GM12878 (cell line): Measurements from ENCODE around the gene CNOT3. TPM values are rescaled to one million over a fixed set of nuclear protein-coding genes. Genes with fewer than 3 reads are reported as not detected.

Experiments used
- BCL11A ChIP-seq: IDR thresholded peaks from 2 replicates; pipeline ENCODE4 v1.6.1; 2011; ENCODE audit warnings: low read depth, low read length
- CBX5 ChIP-seq: sonication (generic); IDR thresholded peaks from 2 replicates; pipeline ENCODE4 v1.6.1; 2016; ENCODE audit warnings: low read depth, moderate library complexity, mild to moderate bottlenecking, inconsistent platforms
- GABPA ChIP-seq: IDR thresholded peaks from 2 replicates; pipeline ENCODE4 v1.6.1; 2014; ENCODE audit warnings: antibody characterized with exemption, low read depth, mild to moderate bottlenecking, inconsistent platforms
- JUND ChIP-seq: IDR thresholded peaks from 2 replicates; pipeline ENCODE4 v1.6.1; 2012; ENCODE audit warnings: low read depth, mild to moderate bottlenecking, low read length, improper control_type of control experiment, moderate library complexity
- POLR2AphosphoS5 ChIP-seq: IDR thresholded peaks from 2 replicates; pipeline ENCODE4 v1.6.1; 2011; ENCODE audit warnings: mild to moderate bottlenecking, low read length, inconsistent platforms
- RUNX3 ChIP-seq: IDR thresholded peaks from 2 replicates; pipeline ENCODE4 v1.6.1; 2012; ENCODE audit warnings: low read length, inconsistent platforms
- SIN3A ChIP-seq: IDR thresholded peaks from 2 replicates; pipeline ENCODE4 v1.6.1; 2012; ENCODE audit warnings: low read depth, low read length, improper control_type of control experiment
- SRF ChIP-seq, 2 experiments: IDR thresholded peaks; 2 replicates each; pipeline ENCODE4 v1.6.1; 2011; ENCODE audit warnings: low read depth in 2 of 2, low read length in 2 of 2, mild to moderate bottlenecking in 1 of 2, moderate library complexity in 1 of 2
- TARDBP ChIP-seq: IDR thresholded peaks from 2 replicates; pipeline ENCODE4 v1.6.1; 2016; ENCODE audit warnings: borderline replicate concordance
- ZNF24 ChIP-seq: fragments of 450-650 bp; IDR thresholded peaks from 2 replicates; pipeline ENCODE4 v1.6.1; 2017; ENCODE audit warnings: antibody characterized with exemption, mild to moderate bottlenecking
- ZNF274 ChIP-seq: IDR thresholded peaks from one replicate; pipeline ENCODE4 v1.8.0; 2011; ENCODE audit not compliant: insufficient read length, insufficient read depth
- polyA plus RNA-seq, 11 experiments: library from polyadenylated mRNA; depleted of rRNA in 4 of 11; unstranded in 6 of 11; stranded (reverse) in 5 of 11; fragments of >200 nt; fragmentation: Nextera tagmentation in 4 of 11; fragmentation: Illumina TruSeq in 1 of 11; extraction: Ambion mirVana in 4 of 11; extraction: Trizol in 1 of 11; gene quantifications; 1 replicate in 1 of 11; 2 replicates in 10 of 11; pipeline versions ENCODE4 v1.2.1 to v1.2.3, GENCODE V29; 2011 to 2016; ENCODE audit warnings: inconsistent platforms in 2 of 11, missing spikeins in 2 of 11, low read depth in 1 of 11
- total RNA-seq, 4 experiments: library from RNA; depleted of rRNA in 3 of 4; stranded (reverse); fragments of >200 nt in 3 of 4; fragmentation: Illumina TruSeq in 1 of 4; extraction: Trizol in 1 of 4; gene quantifications; 2 replicates each; pipeline versions ENCODE4 v1.2.1 to v1.2.3, GENCODE V29; 2013 to 2021
- TF ChIP-seq, protein P1 (sequence below): fragments of 450-650 bp; formaldehyde crosslinking; IDR thresholded peaks from 2 replicates; pipeline ENCODE4 v1.5.0; 2022; ENCODE audit warnings: mild to moderate bottlenecking, missing genetic modification characterization
- TF ChIP-seq, protein P2 (sequence below): fragments of 450-650 bp; IDR thresholded peaks from 2 replicates; pipeline ENCODE4 v1.6.1; 2017; ENCODE audit warnings: low read depth, mild to moderate bottlenecking, moderate library complexity
- TF ChIP-seq, protein P3 (sequence below): fragments of 450-650 bp; IDR thresholded peaks from 2 replicates; pipeline ENCODE4 v1.6.1; 2017; ENCODE audit warnings: mild to moderate bottlenecking
- TF ChIP-seq, protein P4 (sequence below): fragments of 450-650 bp; IDR thresholded peaks from 2 replicates; pipeline ENCODE4 v1.6.1; 2016; ENCODE audit warnings: mild to moderate bottlenecking

The CNOT3 gene
- total and polyA plus RNA-seq, 10 of the 15 experiments (the other 5 are each of a cell fraction or from before 2014, with no cell fraction given) = 0.14 to 45.1 (median 14.0) TPM

DNA sequence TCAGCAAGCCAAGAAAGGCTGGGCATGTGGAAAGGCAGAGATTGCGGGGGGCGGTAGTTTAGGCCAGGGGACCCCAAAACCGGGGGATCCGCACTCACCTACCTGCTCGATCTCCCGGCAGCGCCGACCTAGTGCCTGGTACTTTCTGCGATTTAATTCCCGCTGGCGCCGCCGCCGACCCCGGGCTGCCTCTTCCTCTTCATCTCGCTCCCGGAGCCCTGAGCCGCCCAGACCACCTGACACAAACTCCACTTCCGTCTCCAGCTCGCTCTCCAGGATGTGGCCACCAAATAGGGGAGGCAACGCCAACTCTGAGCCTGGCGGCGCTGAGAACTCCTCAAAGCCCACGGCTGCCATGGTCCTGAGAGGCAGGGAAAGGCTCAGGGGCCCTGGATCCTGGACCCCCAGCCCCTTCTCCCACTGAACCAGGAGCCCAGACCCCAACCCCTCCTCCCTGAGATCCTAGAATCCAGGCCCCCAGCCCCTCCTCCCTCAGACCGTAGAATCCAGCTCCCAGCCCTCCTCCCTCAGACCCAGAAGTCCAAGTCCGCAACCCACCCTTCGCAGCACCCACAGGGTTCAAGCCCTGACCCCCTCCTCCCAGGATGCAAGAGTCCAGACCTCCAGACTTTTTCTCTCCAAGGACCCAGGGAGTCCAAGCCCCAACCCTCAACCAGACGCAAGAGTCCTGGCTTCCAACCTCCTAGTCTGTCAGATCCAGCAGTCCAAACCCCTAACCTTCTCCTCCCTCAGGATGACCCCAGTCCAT lies 23.0 kb upstream of the CNOT3 start (continued):
- TF ChIP-seq, protein P1, sequence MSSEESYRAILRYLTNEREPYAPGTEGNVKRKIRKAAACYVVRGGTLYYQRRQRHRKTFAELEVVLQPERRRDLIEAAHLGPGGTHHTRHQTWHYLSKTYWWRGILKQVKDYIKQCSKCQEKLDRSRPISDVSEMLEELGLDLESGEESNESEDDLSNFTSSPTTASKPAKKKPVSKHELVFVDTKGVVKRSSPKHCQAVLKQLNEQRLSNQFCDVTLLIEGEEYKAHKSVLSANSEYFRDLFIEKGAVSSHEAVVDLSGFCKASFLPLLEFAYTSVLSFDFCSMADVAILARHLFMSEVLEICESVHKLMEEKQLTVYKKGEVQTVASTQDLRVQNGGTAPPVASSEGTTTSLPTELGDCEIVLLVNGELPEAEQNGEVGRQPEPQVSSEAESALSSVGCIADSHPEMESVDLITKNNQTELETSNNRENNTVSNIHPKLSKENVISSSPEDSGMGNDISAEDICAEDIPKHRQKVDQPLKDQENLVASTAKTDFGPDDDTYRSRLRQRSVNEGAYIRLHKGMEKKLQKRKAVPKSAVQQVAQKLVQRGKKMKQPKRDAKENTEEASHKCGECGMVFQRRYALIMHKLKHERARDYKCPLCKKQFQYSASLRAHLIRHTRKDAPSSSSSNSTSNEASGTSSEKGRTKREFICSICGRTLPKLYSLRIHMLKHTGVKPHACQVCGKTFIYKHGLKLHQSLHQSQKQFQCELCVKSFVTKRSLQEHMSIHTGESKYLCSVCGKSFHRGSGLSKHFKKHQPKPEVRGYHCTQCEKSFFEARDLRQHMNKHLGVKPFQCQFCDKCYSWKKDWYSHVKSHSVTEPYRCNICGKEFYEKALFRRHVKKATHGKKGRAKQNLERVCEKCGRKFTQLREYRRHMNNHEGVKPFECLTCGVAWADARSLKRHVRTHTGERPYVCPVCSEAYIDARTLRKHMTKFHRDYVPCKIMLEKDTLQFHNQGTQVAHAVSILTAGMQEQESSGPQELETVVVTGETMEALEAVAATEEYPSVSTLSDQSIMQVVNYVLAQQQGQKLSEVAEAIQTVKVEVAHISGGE (CRISPR knock-in tag) = no peak
- TF ChIP-seq GABPA = peak; percentile 61; the same call in 1 of the 2 replicates
- peak; percentile 88 to 92 for TF ChIP-seq SRF (IDR thresholded peaks at IDR 0.05; ENCODE audit: low read depth in 2 of 2, low read length in 2 of 2)
- TF ChIP-seq JUND = no peak
- TF ChIP-seq, protein P2, sequence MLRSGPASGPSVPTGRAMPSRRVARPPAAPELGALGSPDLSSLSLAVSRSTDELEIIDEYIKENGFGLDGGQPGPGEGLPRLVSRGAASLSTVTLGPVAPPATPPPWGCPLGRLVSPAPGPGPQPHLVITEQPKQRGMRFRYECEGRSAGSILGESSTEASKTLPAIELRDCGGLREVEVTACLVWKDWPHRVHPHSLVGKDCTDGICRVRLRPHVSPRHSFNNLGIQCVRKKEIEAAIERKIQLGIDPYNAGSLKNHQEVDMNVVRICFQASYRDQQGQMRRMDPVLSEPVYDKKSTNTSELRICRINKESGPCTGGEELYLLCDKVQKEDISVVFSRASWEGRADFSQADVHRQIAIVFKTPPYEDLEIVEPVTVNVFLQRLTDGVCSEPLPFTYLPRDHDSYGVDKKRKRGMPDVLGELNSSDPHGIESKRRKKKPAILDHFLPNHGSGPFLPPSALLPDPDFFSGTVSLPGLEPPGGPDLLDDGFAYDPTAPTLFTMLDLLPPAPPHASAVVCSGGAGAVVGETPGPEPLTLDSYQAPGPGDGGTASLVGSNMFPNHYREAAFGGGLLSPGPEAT = no peak
- no peak for TF ChIP-seq TARDBP
- TF ChIP-seq, protein P3, sequence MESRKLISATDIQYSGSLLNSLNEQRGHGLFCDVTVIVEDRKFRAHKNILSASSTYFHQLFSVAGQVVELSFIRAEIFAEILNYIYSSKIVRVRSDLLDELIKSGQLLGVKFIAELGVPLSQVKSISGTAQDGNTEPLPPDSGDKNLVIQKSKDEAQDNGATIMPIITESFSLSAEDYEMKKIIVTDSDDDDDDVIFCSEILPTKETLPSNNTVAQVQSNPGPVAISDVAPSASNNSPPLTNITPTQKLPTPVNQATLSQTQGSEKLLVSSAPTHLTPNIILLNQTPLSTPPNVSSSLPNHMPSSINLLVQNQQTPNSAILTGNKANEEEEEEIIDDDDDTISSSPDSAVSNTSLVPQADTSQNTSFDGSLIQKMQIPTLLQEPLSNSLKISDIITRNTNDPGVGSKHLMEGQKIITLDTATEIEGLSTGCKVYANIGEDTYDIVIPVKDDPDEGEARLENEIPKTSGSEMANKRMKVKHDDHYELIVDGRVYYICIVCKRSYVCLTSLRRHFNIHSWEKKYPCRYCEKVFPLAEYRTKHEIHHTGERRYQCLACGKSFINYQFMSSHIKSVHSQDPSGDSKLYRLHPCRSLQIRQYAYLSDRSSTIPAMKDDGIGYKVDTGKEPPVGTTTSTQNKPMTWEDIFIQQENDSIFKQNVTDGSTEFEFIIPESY = no peak
- TF ChIP-seq RUNX3 = peak; percentile 50; the same call in 1 of the 2 replicates
- TF ChIP-seq BCL11A = no peak
- TF ChIP-seq, protein P4, sequence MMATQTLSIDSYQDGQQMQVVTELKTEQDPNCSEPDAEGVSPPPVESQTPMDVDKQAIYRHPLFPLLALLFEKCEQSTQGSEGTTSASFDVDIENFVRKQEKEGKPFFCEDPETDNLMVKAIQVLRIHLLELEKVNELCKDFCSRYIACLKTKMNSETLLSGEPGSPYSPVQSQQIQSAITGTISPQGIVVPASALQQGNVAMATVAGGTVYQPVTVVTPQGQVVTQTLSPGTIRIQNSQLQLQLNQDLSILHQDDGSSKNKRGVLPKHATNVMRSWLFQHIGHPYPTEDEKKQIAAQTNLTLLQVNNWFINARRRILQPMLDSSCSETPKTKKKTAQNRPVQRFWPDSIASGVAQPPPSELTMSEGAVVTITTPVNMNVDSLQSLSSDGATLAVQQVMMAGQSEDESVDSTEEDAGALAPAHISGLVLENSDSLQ = no peak
- no peak for TF ChIP-seq CBX5
- no peak for TF ChIP-seq ZNF24
- TF ChIP-seq ZNF274 = no peak
- no peak for TF ChIP-seq SIN3A
- TF ChIP-seq POLR2AphosphoS5 = peak; percentile 46; the same call in 1 of the 2 replicates
